Ascending aorta (tissue), 2 donors: ENCODE measurements around the gene NIF3L1. TPM values are rescaled to one million over a fixed set of nuclear protein-coding genes. Genes with fewer than 3 reads are reported as not detected.

Source experiments
- DNase-seq, 2 donors: peaks; one replicate each; pipeline ENCODE4 v3.0.0-alpha.2; 2019; ENCODE audit warnings: low spot score in 2 of 2
- H3K27ac ChIP-seq, 2 donors: fragments of 200-600 bp; sonication (generic); one replicate each; pipeline ENCODE4 v1.5.1; 2016 to 2017; ENCODE audit warnings: mild to moderate bottlenecking in 1 of 2
- H3K27me3 ChIP-seq: fragments of 200-600 bp; sonication (generic); one replicate; pipeline ENCODE4 v1.5.1; 2017
- H3K36me3 ChIP-seq, 2 donors: fragments of 200-600 bp; sonication (generic); one replicate each; pipeline ENCODE4 v1.5.1; 2016
- H3K4me1 ChIP-seq, 2 donors: fragments of 200-600 bp; sonication (generic); one replicate each; pipeline ENCODE4 v1.5.1; 2016 to 2017; ENCODE audit warnings: mild to moderate bottlenecking in 1 of 2
- H3K4me3 ChIP-seq, 2 donors: fragments of 200-600 bp; sonication (generic); one replicate each; pipeline ENCODE4 v1.5.1; 2016 to 2017; ENCODE audit warnings: mild to moderate bottlenecking in 1 of 2
- H3K9me3 ChIP-seq, 2 donors: fragments of 200-600 bp; sonication (generic); one replicate each; pipeline ENCODE4 v1.5.1; 2016
- CTCF ChIP-seq, 3 experiments: fragments of 200-600 bp in 2 of 3; fragments of 450-650 bp in 1 of 3; sonication (generic) in 2 of 3; IDR thresholded peaks; one replicate each; pipeline ENCODE4 v1.5.1; 2016 to 2019; ENCODE audit warnings: antibody characterized with exemption in 3 of 3, mild to moderate bottlenecking in 1 of 3, moderate library complexity in 1 of 3
- intact Hi-C: fragments of 100-400 bp; cut with DNase I; formaldehyde crosslinking; loops from one replicate; pipeline ENCODE4 v1.15.1; 2023
- total RNA-seq: library from RNA; depleted of rRNA; stranded (reverse); fragments of >200 nt; gene quantifications from one replicate; pipeline ENCODE4 v1.1.0, GENCODE V29; 2016

NIF3L1 gene
- total RNA-seq, 1 donor from 2014 or later, result 55.3 TPM

DNA sequence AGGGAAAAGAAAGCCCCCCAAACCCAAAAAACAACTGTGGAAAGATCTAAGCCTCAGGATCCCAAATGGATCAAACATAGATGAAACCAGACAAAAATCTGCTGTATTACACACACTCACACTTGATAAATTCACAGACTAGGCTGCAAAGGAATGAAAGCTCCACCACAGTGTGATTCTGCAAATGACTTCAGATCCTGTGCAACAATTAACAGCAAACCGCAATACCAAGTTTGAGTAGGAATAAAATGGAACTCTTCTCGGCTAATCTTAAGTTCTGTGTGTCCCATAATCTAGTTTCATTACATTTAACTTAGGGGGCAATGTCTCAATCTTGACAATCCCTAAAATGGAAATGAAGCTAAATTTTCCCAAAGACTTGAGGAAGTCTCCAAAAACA is 36.6 kb upstream of the NIF3L1 start:
- intact Hi-C loops, result no loop called here
- Histone ChIP-seq H3K9me3 (no peaks in the 10 kb centered on the region), H3K36me3 (peaks cover 67 to 74% of the 10 kb centered on the region in 2 donors), H3K27ac (no peak overlapping the region), H3K27me3 (no peaks in the 10 kb centered on the region), H3K4me3 (no peak overlapping the region), H3K4me1 (peaks cover 0 to under 1% of the 10 kb centered on the region in 2 donors)
- no peak for TF ChIP-seq CTCF (IDR thresholded peaks at IDR 0.05)
- no peak for DNase-seq

DNA sequence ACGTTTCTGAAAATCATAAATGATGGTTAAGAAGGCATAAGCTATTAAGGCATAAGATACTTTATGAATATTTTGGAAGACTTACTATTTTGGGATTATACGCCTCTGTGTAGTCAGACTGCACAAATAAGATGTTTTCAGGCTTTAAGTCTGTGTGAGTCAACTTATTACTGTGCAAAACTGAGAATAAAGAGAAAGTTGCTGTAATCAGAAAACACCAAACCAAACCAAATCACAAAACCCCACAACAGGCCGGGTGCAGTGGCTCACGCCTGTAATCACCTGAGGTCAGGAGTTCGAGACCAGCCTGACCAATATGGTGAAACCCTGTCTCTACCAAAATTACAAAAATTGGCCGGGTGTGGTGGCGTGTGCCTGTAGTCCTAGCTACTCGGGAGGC is 32.4 kb upstream of the NIF3L1 start:
- intact Hi-C loops, result no loop called here
- Histone ChIP-seq H3K27ac (no peak overlapping the region), H3K4me3 (no peak overlapping the region), H3K9me3 (no peaks in the 10 kb centered on the region), H3K4me1 (peaks cover 4 to 29% of the 10 kb centered on the region in 2 donors), H3K36me3 (peaks cover 79 to 87% of the 10 kb centered on the region in 2 donors), H3K27me3 (no peaks in the 10 kb centered on the region)
- no peak for TF ChIP-seq CTCF (IDR thresholded peaks at IDR 0.05)
- DNase-seq, result no peak

DNA sequence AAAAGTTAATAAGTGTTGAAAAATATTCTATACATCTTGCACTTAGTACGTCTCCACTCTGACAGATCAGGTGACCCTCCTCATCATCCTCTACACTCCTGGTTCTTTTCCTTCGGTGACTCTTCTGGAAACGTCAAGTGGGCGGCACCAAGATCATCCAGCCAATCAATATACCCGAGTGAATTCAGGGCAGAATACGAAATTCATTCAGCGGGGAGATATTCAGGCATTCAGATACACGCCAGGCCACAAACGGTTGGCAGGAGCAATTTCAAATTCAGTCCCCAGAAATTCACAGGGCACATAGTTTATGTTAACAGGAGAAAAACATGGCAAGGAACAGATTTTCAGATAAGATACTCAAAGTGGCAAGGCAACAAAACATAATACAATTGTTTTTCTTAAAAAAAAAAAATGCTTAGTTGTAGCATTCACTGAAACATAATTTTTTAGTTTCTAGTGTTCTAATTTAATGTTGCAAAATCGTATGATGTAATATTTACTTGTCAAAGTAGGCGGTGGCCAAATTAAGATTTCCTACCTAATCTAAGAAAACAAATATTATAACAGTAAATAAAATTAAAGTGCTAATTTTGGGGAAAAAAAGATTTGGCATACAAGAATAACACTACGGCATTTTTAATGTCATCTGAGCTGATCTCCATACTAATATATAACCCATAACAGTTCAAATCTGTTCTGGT is 28.9 kb upstream of the NIF3L1 start:
- Histone ChIP-seq H3K4me3 (peak overlapping the region; percentile 40 to 74), H3K27ac (peak overlapping the region in 1 of 2 donors; percentile 96), H3K36me3 (peaks cover 44 to 59% of the 10 kb centered on the region in 2 donors), H3K9me3 (no peaks in the 10 kb centered on the region), H3K4me1 (peaks cover 4 to 34% of the 10 kb centered on the region in 2 donors), H3K27me3 (no peaks in the 10 kb centered on the region)
- no peak for DNase-seq
- TF ChIP-seq CTCF (IDR thresholded peaks at IDR 0.05), result no peak
- intact Hi-C loops, result loop anchor here (5.0 to 10.0 kb wide), 2 partner anchors 335 to 553 kb away; partner anchors contain the start of genes SGO2 and SPATS2L

DNA sequence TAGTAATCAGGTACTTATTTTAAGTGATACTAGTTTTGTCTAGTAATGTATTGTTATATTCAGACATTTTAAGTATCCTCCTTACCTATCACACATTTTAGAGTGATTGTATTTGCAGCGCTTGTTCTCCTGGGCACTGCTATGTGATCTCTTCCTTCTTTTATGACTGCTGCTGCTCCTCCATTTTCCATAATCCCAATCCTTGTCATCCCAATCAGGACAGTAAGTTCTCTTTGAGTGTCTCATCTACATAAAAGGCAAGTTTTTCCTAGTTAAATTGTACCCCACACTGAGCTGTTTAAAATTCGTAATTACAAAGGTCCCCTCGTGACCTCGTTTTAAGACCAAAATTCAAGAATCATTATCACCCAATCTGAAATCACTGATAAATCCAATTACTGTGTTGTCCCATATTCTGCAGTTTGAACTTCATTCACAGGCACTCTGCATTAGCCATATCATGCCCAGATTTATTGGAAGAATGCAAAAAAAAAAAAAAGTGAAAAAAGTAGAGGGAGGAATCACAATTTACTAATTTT is 27.5 kb upstream of the NIF3L1 start:
- H3K27me3 ChIP-seq, result no peaks in the 10 kb centered on the region
- H3K4me1 ChIP-seq, result peaks cover 4 to 37% of the 10 kb centered on the region in 2 donors
- peak overlapping the region; percentile 74 to 80 for H3K4me3 ChIP-seq
- DNase-seq, result no peak
- intact Hi-C loops, result loop anchor here (5.0 to 10.0 kb wide), 2 partner anchors 337 to 554 kb away; partner anchors contain the start of genes SGO2 and SPATS2L
- no peak for TF ChIP-seq CTCF (IDR thresholded peaks at IDR 0.05)
- H3K9me3 ChIP-seq, result no peaks in the 10 kb centered on the region
- H3K27ac ChIP-seq, result peak overlapping the region; percentile 96 to 100
- peaks cover 30 to 44% of the 10 kb centered on the region in 2 donors for H3K36me3 ChIP-seq

DNA sequence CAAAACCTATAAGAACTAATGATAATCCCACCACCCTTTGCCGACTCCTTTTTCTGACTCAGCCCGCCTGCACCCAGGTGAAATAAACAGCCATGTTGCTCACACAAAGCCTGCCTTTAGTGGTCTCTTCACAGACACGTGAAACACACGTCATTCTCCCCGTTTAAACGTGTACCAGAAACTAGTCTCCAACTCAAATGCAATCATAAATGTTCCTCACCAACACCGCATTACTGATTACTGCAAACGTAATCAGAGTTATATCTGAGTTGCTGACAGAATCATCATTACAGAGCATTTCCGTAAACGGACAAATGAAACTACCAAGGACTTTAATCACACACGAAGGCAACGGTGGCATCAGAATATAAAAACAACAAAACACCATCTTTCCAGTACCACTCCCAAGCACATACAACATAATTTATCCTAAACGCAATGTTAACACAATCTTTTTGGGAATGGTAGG is 26.6 kb upstream of the NIF3L1 start:
- H3K27me3 ChIP-seq, result no peaks in the 10 kb centered on the region
- peak overlapping the region; percentile 96 to 100 for H3K27ac ChIP-seq
- TF ChIP-seq CTCF (IDR thresholded peaks at IDR 0.05), result no peak
- H3K9me3 ChIP-seq, result no peaks in the 10 kb centered on the region
- peak; percentile 47 to 74 for DNase-seq
- peaks cover 4 to 39% of the 10 kb centered on the region in 2 donors for H3K4me1 ChIP-seq
- H3K4me3 ChIP-seq, result peak overlapping the region; percentile 74 to 80
- intact Hi-C loops, result loop anchor here (5.0 to 10.0 kb wide), 2 partner anchors 338 to 555 kb away; partner anchors contain the start of genes SGO2 and SPATS2L
- peaks cover 21 to 36% of the 10 kb centered on the region in 2 donors for H3K36me3 ChIP-seq
